Vagina (tissue), 2 donors: ENCODE results near the gene ZNF318.

Experiments
- POLR2A ChIP-seq, 2 donors: fragments of 450-650 bp; IDR thresholded peaks; one replicate each; pipeline ENCODE4 v1.6.1; 2017; ENCODE audit warnings: antibody characterized with exemption in 2 of 2, mild to moderate bottlenecking in 2 of 2, moderate library complexity in 2 of 2
- TF ChIP-seq, protein P1 (sequence below), 3 experiments: fragments of 450-650 bp in 2 of 3; fragments of 200-600 bp in 1 of 3; sonication (generic) in 1 of 3; IDR thresholded peaks; one replicate each; pipeline ENCODE4 v1.5.1; 2017 to 2019; ENCODE audit warnings: antibody characterized with exemption in 3 of 3, mild to moderate bottlenecking in 2 of 3, moderate library complexity in 2 of 3

DNA sequence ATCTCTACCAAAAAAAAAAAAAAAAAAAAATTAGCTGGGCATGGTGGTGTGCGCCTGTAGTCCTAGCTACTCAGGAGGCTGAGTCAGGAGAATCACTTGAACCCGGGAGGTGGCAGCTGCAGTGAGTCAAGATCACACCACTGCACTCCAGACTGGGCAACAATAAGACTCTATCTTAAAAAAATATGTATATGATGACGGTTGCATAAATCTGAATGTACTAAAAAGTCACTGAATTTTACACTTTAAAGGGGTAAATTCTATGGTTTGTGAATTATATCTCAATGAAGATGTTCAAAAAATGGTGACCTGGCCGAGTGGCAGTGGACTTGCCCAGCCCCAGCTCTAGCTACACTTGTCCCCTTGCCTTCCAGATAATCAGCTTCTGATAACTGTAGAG is 47.5 kb upstream of the ZNF318 start:
- TF ChIP-seq, protein P1, sequence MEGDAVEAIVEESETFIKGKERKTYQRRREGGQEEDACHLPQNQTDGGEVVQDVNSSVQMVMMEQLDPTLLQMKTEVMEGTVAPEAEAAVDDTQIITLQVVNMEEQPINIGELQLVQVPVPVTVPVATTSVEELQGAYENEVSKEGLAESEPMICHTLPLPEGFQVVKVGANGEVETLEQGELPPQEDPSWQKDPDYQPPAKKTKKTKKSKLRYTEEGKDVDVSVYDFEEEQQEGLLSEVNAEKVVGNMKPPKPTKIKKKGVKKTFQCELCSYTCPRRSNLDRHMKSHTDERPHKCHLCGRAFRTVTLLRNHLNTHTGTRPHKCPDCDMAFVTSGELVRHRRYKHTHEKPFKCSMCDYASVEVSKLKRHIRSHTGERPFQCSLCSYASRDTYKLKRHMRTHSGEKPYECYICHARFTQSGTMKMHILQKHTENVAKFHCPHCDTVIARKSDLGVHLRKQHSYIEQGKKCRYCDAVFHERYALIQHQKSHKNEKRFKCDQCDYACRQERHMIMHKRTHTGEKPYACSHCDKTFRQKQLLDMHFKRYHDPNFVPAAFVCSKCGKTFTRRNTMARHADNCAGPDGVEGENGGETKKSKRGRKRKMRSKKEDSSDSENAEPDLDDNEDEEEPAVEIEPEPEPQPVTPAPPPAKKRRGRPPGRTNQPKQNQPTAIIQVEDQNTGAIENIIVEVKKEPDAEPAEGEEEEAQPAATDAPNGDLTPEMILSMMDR (IDR thresholded peaks at IDR 0.05): no peak
- TF ChIP-seq POLR2A (IDR thresholded peaks at IDR 0.05): no peak
